Keratinocyte (primary cell): ENCODE measurements around the gene GUCA2A. TPM values are rescaled to one million over a fixed set of nuclear protein-coding genes. Genes with fewer than 3 reads are reported as not detected.

ENCODE experiments used
- DNase-seq: peaks from one replicate; pipeline ENCODE4 v3.0.0-alpha.2; 2011; ENCODE audit warnings: low read depth, missing footprints, low spot score
- FAIRE-seq: peaks from 2 replicates; lab custom pipeline; 2011; peaks lifted over from hg19 to GRCh38; lab: Jason Lieb, UNC
- H2AFZ ChIP-seq: 2 replicates; pipeline ENCODE4 v1.6.0; 2012; ENCODE audit warnings: low read length, control low read depth, inconsistent platforms; ENCODE audit not compliant: control insufficient read depth
- H3K27ac ChIP-seq: 2 replicates; pipeline ENCODE4 v1.5.1; 2011; ENCODE audit warnings: low read length; ENCODE audit not compliant: control insufficient read depth, insufficient read depth
- H3K27me3 ChIP-seq: 3 replicates; pipeline ENCODE4 v1.6.0; 2011; ENCODE audit warnings: low read length; ENCODE audit not compliant: control insufficient read depth, insufficient read depth; ENCODE audit errors: extremely low read depth
- H3K36me3 ChIP-seq, 2 experiments: 2 replicates in 1 of 2; 3 replicates in 1 of 2; pipeline ENCODE4 v1.5.1; 2011; ENCODE audit warnings: low read length in 2 of 2, mild to moderate bottlenecking in 1 of 2; ENCODE audit not compliant: control insufficient read depth in 2 of 2, insufficient read depth in 2 of 2; ENCODE audit errors: extremely low read depth in 1 of 2
- H3K4me1 ChIP-seq: 3 replicates; pipeline ENCODE4 v1.5.1; 2011; ENCODE audit warnings: low read length; ENCODE audit not compliant: control insufficient read depth, insufficient read depth; ENCODE audit errors: extremely low read depth
- H3K4me2 ChIP-seq: 3 replicates; pipeline ENCODE4 v1.6.0; 2011; ENCODE audit warnings: low read depth, low read length; ENCODE audit not compliant: control insufficient read depth, insufficient read depth; ENCODE audit errors: extremely low read depth
- H3K4me3 ChIP-seq, 3 experiments: fragments of 200-600 bp in 1 of 3; sonication (generic) in 1 of 3; 2 replicates in 2 of 3; 3 replicates in 1 of 3; pipeline ENCODE4 v1.5.1; 2011 to 2016; ENCODE audit warnings: low read length in 3 of 3, mild to moderate bottlenecking in 3 of 3, control low read depth in 2 of 3, inconsistent platforms in 1 of 3, low read depth in 1 of 3, mixed read lengths in 1 of 3, mixed run types in 1 of 3, moderate library complexity in 1 of 3; ENCODE audit not compliant: control insufficient read depth in 2 of 3, insufficient read depth in 2 of 3; ENCODE audit errors: extremely low read depth in 1 of 3
- H3K79me2 ChIP-seq: 2 replicates; pipeline ENCODE4 v1.6.0; 2012; ENCODE audit warnings: low read length; ENCODE audit not compliant: control insufficient read depth, insufficient read depth
- H3K9ac ChIP-seq: 3 replicates; pipeline ENCODE4 v1.6.0; 2011; ENCODE audit warnings: low read length; ENCODE audit not compliant: control insufficient read depth, insufficient read depth; ENCODE audit errors: extremely low read depth
- H3K9me1 ChIP-seq: 3 replicates; pipeline ENCODE4 v1.6.0; 2011; ENCODE audit warnings: low read length; ENCODE audit not compliant: control insufficient read depth, insufficient read depth; ENCODE audit errors: extremely low read depth
- H3K9me3 ChIP-seq: 2 replicates; pipeline ENCODE4 v1.5.1; 2012; ENCODE audit warnings: low read depth, low read length; ENCODE audit not compliant: control insufficient read depth
- H4K20me1 ChIP-seq: 3 replicates; pipeline ENCODE4 v1.6.0; 2011; ENCODE audit warnings: low read length; ENCODE audit not compliant: control insufficient read depth, insufficient read depth; ENCODE audit errors: extremely low read depth
- CTCF ChIP-seq, 3 experiments: IDR thresholded peaks in 1 of 3; conservative IDR thresholded peaks in 1 of 3; optimal IDR thresholded peaks in 1 of 3; 2 replicates in 2 of 3; 3 replicates in 1 of 3; pipeline versions ENCODE3 to v1.5.1; 2011; ENCODE audit warnings: low read length in 3 of 3, mild to moderate bottlenecking in 3 of 3, moderate library complexity in 2 of 3, control low read depth in 1 of 3, inconsistent platforms in 1 of 3; ENCODE audit not compliant: insufficient read depth in 2 of 3; ENCODE audit errors: extremely low read depth in 1 of 3
- EZH2 ChIP-seq: IDR thresholded peaks from one replicate; pipeline ENCODE4 v1.6.1; 2012; ENCODE audit warnings: inconsistent platforms, mild to moderate bottlenecking, low read length, moderate library complexity
- dilution Hi-C: fragments of 300-500 bp; cut with MboI; formaldehyde crosslinking; loops from one replicate; pipeline ENCODE4 v1.7.0; 2020; ENCODE audit warnings: low sequenced_read_pairs; ENCODE audit not compliant: extremely low pct_ligation_motif_present
- polyA plus RNA-seq, 5 experiments: library from polyadenylated mRNA; depleted of rRNA in 3 of 5; stranded (reverse) in 3 of 5; stranded (forward) in 1 of 5; unstranded in 1 of 5; fragments of >200 nt; gene quantifications; 1 replicate in 1 of 5; 2 replicates in 3 of 5; 3 replicates in 1 of 5; pipeline versions ENCODE4 v1.2.1 to v1.2.3, GENCODE V29; 2011 to 2012; ENCODE audit warnings: missing spikeins in 2 of 5, low read depth in 1 of 5, low replicate concordance in 1 of 5

Gene GUCA2A
- polyA plus RNA-seq, 1 donor (not counting 4 experiments of a cell fraction or from before 2014, with no cell fraction given) = not detected

DNA sequence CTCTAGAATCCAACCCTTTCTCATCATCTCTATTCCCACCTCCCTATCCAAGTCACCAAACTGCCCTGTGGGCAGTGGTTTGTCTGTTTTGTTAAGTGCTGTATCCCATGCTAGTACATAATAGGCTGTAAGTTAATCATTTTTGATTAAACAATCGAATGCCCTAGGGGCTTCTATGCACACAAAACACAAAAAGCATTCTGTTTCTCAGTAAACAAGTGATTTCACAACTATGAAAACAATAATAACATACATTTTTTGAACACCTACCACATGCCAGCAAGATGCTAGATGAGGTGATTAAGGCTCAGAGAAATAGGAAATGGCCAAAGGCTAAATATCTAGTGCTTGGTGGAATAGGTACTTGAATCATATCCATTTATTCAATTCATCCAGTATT is 16.4 kb downstream of the GUCA2A start:
- no peak overlapping the region for H3K9ac ChIP-seq
- H2AFZ ChIP-seq = no peak overlapping the region
- DNase-seq = no peak
- H3K9me3 ChIP-seq = no peaks in the 10 kb centered on the region
- no peak overlapping the region for H3K4me2 ChIP-seq
- no peaks in the 10 kb centered on the region for H3K9me1 ChIP-seq
- H3K4me3 ChIP-seq = no peak overlapping the region
- H3K79me2 ChIP-seq = no peaks in the 10 kb centered on the region
- H3K36me3 ChIP-seq = no peaks in the 10 kb centered on the region
- H3K27ac ChIP-seq = no peak overlapping the region
- TF ChIP-seq EZH2 = no peak
- TF ChIP-seq CTCF (optimal IDR thresholded peaks at IDR 0.05 in 1 of 3, IDR thresholded peaks at IDR 0.05 in 1 of 3, conservative IDR thresholded peaks at IDR 0.05 in 1 of 3; ENCODE audit: extremely low read depth in 1 of 3, insufficient read depth in 2 of 3, low read length in 3 of 3) = no peak
- H3K4me1 ChIP-seq = peaks cover 18% of the 10 kb centered on the region
- FAIRE-seq = no peak
- dilution Hi-C loops = no loop called here
- H3K27me3 ChIP-seq = peaks cover under 1% of the 10 kb centered on the region
- H4K20me1 ChIP-seq = no peaks in the 10 kb centered on the region

DNA sequence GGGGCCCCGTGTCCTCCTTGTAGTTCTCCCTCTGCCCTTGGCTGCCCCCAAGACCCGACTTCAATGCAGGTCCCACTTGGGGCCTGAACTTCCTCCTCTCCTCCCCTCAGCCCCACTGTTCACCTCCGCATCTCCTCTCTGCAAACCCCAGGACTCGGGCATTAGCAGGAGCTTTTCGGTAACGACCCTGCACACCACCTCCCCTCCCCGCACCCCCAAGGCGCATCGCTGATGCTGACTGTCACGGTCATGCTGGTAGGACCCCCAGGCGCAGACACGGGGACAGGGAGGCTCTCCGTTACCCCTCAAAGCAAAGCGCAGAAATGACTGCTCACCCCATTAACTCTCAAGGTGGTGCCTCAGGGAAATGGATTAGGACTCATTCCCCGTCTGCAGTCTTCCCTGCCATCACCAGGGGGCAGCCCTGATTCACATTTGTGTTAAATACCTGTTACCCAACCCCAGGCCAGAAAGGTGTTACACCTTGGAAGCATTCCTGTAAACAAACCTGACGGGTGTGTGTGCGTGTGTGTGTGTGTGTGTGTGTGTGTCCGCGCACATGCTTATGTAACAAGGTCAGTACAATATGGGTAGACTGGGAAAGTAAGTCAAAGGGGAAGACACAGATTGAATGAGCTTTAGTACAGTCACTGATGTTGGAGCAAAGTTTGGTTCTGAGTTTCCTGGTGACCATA is 17.8 kb downstream of the GUCA2A start:
- Histone ChIP-seq H3K9ac (no peak overlapping the region), H2AFZ (peak overlapping the region; percentile 57), H3K9me3 (no peaks in the 10 kb centered on the region), H3K36me3 (no peaks in the 10 kb centered on the region), H3K27ac (no peak overlapping the region), H3K9me1 (no peaks in the 10 kb centered on the region), H3K27me3 (no peaks in the 10 kb centered on the region), H3K4me3 (no peak overlapping the region), H3K79me2 (no peaks in the 10 kb centered on the region), H4K20me1 (no peaks in the 10 kb centered on the region), H3K4me2 (peak overlapping the region; percentile 40), H3K4me1 (peaks cover 21% of the 10 kb centered on the region)
- peak; percentile 92 to 99 (median 98) for TF ChIP-seq CTCF (optimal IDR thresholded peaks at IDR 0.05 in 1 of 3, IDR thresholded peaks at IDR 0.05 in 1 of 3, conservative IDR thresholded peaks at IDR 0.05 in 1 of 3; ENCODE audit: extremely low read depth in 1 of 3, insufficient read depth in 2 of 3, low read length in 3 of 3)
- no peak for TF ChIP-seq EZH2
- peak; percentile 94 for FAIRE-seq
- dilution Hi-C loops = no loop called here
- peak; percentile 85 for DNase-seq
